CD4-positive, alpha-beta T cell treated with Interleukin-4 for 4 hours (primary cell): Measurements from ENCODE around the gene PEBP1.
"Not testable (repeated sequence)": the region's sequence is repeated elsewhere in the genome, so short reads cannot be mapped to it uniquely, and the experiment has no call there.

Experiments
- DNase-seq: peaks from one replicate; pipeline ENCODE4 v3.0.0-alpha.2; 2020

Gene PEBP1

GRCh38 chr12:118135788-118136558 lies at the start of gene PEBP1:
Gene PEBP1 (plus strand): TSS chr12:118136124. CDS start chr12:118136210, 86 bp downstream.
- peak; percentile 91 for DNase-seq

GRCh38 chr12:118089782-118090181 lies 46.1 kb upstream of the PEBP1 start:
- no peak for DNase-seq

- DNase-seq: no peak
These were observed 41.9 kb upstream of the PEBP1 start for GRCh38 chr12:118094039-118094438.

DNA sequence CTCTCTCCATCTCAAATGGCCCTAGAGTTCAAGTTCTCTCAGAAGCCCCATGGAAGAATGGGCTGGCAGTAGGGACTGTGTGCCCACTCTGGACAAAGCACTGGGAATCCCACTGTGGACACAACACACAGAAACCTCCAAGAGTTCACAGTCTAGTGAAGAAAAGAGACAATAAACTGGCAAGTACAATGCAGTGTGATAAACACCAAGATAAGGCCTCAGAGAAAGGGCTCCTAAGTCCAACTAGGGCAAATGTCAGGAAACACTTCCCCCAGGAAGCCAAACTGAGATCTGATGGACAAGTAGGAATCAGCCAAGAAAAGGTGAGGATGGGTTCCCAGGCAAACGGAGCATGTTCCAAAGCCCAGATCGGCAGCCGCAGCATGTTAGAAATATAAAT lies 37.5 kb upstream of the PEBP1 start:
- no peak for DNase-seq

DNA sequence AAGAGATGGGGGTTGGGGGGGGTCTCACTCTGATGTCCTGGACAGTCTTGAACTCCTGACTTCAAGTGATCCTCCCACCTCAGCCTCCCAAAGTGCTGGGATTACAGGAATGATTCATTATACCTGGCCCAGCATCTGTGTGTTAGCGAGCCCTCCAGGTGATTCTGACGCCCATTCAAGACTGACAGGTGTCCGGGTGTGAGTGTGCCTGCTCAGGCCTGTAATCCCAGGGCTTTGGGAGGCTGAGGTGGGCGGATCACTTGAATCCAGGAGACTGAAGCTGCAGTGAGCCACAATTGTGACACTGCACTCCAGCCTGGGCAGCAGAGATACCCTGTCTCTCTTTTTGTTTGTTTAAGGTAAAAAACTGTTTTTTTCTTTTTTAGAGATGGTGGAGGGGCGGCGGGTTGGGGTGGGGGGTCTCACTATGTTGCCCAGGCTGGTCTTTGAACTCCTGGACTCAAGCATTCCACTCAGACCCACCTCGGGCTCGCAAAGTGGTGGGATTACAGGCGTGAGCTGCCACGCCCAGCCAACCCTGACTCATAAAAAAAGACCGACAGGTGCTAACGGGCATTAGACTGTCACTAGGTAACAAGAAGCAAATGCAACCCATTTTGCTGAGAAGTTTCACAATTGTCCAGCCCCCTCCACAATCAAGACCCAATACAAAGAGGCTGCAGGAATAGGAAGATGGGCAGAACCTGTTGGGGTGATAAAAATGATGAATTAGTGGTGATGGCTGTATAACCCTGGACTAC lies 36.8 kb upstream of the PEBP1 start:
- DNase-seq: no peak

- DNase-seq: no peak
These were observed 34.9 kb upstream of the PEBP1 start for GRCh38 chr12:118101051-118101450.

DNA sequence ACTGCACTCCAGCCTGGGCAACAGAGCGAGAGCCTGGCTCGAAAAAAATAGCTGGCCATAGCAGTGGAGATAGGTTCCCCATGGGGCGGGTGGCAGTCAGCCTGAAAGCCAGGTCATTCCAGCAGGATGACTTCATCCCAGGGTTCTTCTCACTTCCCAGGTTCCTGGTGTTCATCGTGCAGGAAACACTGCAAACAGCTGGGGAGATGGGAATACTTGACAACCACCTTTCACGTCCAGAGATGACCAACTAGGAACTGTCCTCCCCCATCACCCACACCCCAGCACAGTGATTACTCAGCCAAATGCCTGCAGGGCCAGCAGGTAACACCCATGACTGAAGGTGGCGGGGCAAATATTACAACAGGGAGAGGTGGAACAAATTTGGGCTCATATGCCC lies 33.9 kb upstream of the PEBP1 start:
- no peak for DNase-seq

DNA sequence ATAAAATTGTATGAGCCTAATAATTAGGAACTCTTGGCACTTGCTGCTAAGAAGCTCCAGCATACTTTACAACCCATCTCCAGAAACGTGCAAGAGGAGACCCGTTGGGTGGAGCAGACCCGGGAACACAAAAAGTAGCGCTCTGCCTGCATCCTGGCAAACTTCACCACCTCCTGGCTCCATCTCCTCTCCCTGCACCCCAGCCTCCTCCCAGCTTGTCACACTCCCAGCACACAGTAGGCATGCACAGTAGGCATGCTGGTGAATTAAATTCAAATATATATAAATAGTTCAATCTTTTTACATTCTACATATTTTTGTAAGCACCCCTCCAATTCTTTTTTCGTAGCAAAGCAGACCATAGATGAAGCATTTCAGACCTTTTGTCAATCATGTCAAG lies 33.3 kb upstream of the PEBP1 start:
- DNase-seq: no peak

GRCh38 chr12:118103201-118103600 lies 32.7 kb upstream of the PEBP1 start:
- DNase-seq: no peak

GRCh38 chr12:118103601-118104382 lies 32.1 kb upstream of the PEBP1 start, which contains the start of gene VSIG10:
Gene VSIG10 (minus strand): TSS chr12:118104011. CDS start chr12:118103671, 340 bp downstream.
- DNase-seq: no peak

DNA sequence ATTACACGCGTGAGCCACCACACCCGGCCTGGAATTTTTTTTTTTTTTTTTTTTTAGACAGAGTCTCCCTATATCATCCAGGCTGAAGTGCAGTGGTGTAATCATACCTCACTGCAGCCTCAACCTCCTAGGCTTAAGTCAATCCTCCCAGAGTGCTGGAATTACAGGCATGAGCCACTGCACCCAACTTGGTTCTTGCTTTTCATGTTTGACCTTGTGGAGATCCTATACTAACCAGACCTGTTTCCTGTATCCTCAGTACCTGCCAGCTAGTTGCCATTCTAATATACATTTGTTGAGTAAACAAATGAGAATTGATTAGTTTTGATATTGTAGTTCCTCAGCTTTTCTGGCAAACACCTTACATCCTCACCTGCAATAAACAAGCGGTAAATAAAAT lies 28.9 kb upstream of the PEBP1 start:
- DNase-seq: no peak

DNA sequence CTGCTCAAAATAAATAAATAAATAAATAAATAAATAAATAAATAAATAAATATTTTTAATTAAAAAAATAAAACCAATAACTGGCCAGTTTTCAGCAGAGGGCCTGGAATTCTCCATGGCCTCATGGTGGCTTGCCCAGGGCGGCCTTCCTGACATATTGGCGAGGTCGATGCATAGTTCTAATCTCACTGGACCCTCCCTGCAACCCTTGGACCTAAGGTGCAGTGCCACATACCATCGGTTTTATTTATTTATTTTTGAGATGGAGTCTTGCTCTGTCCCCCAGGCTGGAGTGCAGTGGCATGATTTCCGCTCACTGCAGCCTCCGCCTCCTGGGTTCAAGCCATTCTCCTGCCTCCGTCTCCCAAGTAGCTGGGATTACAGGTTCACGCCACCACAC lies 28.2 kb upstream of the PEBP1 start:
- no peak for DNase-seq

- DNase-seq: no peak
These were observed 26.8 kb upstream of the PEBP1 start for GRCh38 chr12:118109088-118109487.

DNA sequence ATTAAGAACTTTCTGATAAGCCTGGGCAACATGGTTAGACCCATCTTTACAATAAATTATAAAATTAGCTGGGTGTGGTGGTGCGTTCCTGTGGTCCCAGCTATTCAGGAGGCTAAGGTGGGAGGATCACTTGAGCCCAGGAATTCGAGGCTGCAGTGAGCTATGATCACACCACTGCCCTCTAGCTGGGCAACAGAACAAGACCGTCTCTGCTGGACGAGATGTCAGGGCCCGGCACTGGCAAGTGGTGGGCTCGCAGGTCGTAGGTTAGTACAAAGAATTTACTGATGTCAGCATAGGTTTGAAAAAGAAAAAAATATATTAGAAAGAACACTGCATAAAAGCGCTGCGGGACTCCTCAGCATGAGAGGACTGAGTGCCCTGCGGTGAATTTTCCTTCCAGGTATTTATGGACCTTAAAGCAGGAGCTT lies 16.5 kb upstream of the PEBP1 start:
- no peak for DNase-seq

GRCh38 chr12:118120579-118121363 lies 15.2 kb upstream of the PEBP1 start:
- DNase-seq: peak; percentile 63

- DNase-seq: no peak
These were observed 13.7 kb upstream of the PEBP1 start for GRCh38 chr12:118122264-118122663.

DNA sequence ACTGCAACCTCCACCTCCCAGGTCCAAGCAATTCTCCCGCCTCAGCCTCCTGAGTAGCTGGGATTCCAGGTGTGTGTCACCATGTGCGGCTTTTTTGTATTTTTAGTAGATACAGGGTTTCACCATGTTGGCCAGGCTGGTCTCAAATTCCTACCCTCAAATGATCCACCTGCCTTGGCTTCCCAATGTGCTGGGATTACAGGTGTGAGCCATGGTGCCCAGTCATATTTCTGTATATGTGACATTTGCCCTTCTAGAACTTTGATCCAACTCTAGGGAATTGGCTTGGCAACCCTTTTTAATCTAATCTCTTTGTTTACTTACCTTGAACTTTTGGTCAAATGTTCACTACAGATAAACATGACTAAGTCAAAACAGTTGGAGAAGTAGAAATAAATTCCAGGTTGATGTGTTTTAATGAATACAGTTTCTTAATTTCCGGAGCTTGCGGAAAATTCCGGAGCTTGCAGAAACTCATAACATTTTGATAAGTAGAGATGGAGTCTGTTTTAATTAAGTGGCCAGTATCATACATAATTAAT lies 11.5 kb upstream of the PEBP1 start:
- DNase-seq: no peak

- no peak for DNase-seq
These were observed 10.2 kb upstream of the PEBP1 start for GRCh38 chr12:118125743-118126118.

GRCh38 chr12:118126119-118126757 lies 9.7 kb upstream of the PEBP1 start:
- DNase-seq: no peak

DNA sequence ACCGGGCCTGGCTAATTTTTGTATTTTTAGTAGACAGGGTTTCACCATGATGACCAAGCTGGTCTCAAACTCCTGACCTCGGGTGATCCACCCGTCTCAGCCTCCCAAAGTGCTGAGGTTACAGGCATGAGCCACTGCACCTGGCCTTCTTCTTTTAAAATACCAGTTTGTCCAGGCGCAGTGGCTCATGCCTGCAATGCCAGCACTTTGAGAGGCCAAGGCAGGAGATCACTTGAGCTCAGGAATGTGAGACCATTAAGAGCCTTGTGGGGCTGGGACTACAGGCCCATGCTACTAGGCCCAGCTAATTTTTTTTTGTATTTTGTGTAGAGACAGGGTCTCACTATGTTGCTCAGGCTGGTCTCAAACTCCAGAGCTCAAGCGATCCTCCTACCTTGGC lies 8.1 kb upstream of the PEBP1 start:
- no peak for DNase-seq

GRCh38 chr12:118129436-118129835 lies 6.5 kb upstream of the PEBP1 start:
- not testable (repeated sequence) for DNase-seq

GRCh38 chr12:118136559-118137003 lies 657 bp downstream of the PEBP1 start:
- peak; percentile 18 for DNase-seq
